ENCODE data around the gene ZBED2.

The ZBED2 gene

DNA sequence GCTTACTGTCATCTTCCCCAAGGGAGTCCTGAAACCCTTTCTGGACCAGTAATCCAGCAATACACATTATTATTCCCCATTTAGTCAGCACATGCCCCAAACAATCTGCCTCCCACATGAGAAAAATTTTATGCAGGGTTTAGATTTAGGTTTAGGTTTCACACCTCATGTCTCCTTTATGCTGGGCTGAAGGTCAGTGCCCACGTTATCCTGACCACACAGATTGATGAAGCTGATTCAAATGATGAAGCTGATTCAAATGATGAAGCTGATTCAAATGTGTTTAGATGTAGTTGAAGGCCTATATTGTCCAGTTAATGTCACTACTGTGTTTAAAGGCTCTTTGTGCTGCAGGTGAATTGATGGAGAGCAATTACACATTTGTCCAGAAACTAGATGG lies 18.1 kb upstream of the ZBED2 start:
- no peak overlapping the region for H3K27ac ChIP-seq
- DNase-seq (ENCODE audit: low spot score) = no peak
- ChIA-PET POLR2A (ENCODE audit: low non-redundant PET) (no interaction called here), CTCF (interaction anchor here (1.0 kb wide), 1 partner anchor 102 kb away, joined by 3 read pairs; no protein-coding TSS in a partner anchor)
- TF ChIP-seq, protein P1, sequence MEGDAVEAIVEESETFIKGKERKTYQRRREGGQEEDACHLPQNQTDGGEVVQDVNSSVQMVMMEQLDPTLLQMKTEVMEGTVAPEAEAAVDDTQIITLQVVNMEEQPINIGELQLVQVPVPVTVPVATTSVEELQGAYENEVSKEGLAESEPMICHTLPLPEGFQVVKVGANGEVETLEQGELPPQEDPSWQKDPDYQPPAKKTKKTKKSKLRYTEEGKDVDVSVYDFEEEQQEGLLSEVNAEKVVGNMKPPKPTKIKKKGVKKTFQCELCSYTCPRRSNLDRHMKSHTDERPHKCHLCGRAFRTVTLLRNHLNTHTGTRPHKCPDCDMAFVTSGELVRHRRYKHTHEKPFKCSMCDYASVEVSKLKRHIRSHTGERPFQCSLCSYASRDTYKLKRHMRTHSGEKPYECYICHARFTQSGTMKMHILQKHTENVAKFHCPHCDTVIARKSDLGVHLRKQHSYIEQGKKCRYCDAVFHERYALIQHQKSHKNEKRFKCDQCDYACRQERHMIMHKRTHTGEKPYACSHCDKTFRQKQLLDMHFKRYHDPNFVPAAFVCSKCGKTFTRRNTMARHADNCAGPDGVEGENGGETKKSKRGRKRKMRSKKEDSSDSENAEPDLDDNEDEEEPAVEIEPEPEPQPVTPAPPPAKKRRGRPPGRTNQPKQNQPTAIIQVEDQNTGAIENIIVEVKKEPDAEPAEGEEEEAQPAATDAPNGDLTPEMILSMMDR (conservative IDR thresholded peaks at IDR 0.05; ENCODE audit: low read depth) = no peak

- POLR2A ChIA-PET (ENCODE audit: low non-redundant PET) = no interaction called here
- TF ChIP-seq, protein P1 (conservative IDR thresholded peaks at IDR 0.05; ENCODE audit: low read depth) = no peak
- CTCF ChIA-PET = interaction anchor here (0.8 to 1.7 kb wide), 2 partner anchors 32 to 106 kb away, joined by 3 to 4 read pairs; no protein-coding TSS in a partner anchor
- H3K27ac ChIP-seq = peak overlapping the region; percentile 81
- peak; percentile 75 for DNase-seq (ENCODE audit: low spot score)
Measured at GRCh38 chr3:111610612-111611054, 15.5 kb upstream of the ZBED2 start.

DNA sequence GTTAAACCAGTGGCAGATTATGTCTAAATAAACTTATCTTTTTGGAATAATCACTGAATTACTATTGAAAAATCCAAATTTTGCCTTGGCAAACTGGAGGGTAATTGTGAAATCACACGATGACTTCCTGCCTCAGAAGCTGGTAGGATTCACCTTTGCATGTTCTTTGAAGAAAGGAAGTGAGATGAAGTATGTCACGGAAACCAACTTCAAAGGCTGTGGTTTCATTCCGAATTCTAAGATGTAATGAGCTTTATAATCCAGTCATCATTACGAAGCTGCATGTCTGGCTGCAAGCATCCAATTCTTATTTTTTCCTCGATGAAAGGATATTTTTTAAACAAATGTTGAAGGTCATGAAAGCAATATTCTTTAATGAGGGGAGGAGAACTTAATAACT lies 15.0 kb upstream of the ZBED2 start:
- H3K27ac ChIP-seq = peak overlapping the region; percentile 81
- CTCF ChIA-PET = interaction anchor here (0.8 to 1.7 kb wide), 2 partner anchors 32 to 106 kb away, joined by 3 to 4 read pairs; no protein-coding TSS in a partner anchor
- DNase-seq (ENCODE audit: low spot score) = no peak
- POLR2A ChIA-PET (ENCODE audit: low non-redundant PET) = no interaction called here
- TF ChIP-seq, protein P1 (conservative IDR thresholded peaks at IDR 0.05; ENCODE audit: low read depth) = no peak

DNA sequence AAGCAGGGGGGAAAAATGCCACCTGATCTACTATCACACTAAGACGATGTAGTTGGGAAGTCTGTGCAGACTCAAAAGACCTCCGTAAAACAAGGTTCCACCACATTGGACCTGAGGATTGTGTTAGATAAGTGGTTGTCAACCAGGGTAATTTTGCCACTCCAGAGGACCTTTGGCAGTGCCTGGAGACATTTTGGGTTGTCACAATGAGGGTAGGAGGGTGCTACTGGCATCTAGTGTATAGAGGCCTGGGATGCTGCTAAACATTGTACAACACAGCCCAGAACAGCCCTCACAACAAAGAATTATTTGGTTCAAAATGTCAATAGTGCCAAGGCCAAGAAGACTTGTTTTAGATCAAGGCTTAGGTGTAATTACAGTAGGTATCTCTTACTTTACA lies 14.6 kb upstream of the ZBED2 start:
- ChIA-PET CTCF (interaction anchor here (0.8 to 1.7 kb wide), 2 partner anchors 31 to 107 kb away, joined by 3 to 4 read pairs; no protein-coding TSS in a partner anchor), POLR2A (ENCODE audit: low non-redundant PET) (no interaction called here)
- H3K27ac ChIP-seq = peak overlapping the region; percentile 41; the same call in 1 of the 2 replicates
- no peak for DNase-seq (ENCODE audit: low spot score)
- TF ChIP-seq, protein P1 (conservative IDR thresholded peaks at IDR 0.05; ENCODE audit: low read depth) = no peak

DNA sequence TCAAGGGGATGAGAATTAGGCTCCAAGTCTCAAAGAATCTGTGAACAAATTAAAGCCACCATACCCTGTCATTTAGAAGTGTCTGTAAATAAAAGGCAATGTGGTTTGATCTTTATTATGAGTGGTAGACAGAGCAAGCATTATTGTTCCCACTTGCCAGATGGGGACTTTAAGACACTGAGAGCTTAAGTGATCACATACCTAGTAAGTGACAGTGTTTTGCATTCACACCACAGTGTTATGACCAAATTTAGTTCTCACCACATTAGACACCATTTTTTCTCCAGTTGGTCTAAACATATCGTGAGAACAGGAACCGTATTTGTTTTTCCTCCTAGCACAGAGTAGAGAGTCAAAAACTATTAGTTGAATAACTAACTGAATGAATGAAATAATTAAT lies 13.2 kb upstream of the ZBED2 start:
- H3K27ac ChIP-seq = no peak overlapping the region
- DNase-seq (ENCODE audit: low spot score) = no peak
- POLR2A ChIA-PET (ENCODE audit: low non-redundant PET) = no interaction called here
- TF ChIP-seq, protein P1 (conservative IDR thresholded peaks at IDR 0.05; ENCODE audit: low read depth) = no peak
- CTCF ChIA-PET = no interaction called here

DNA sequence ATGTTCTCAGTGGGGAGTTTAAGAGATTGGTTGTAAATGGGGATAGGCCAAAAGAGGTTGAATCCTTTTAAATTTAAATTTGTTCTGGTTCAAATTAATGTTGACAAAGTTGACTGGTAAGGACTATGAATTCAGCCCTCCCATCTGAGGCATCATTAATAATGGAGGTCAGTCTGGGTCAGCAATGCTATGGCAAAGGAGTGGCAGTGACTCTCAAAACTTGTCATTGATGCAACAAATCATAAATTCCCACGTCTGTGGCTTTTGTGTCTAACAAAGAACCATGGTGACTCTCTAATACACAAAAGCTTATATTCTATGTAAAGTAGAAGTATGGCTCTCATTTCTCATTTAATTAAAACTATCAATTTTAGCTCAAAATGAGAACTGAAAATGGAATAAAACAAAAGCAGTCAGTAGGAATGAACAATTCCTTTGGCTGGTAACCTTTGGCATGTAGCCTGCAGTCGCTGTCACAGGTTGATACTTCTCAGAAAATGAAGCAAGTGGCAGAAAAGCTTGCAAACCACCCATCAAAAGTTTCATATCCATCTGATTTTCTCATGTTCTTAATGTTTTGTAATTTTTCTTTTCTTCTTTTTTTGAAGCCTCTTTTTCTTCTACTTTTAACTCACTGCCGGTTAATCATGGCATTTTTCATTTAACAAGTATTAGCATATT lies 12.2 kb upstream of the ZBED2 start:
- H3K27ac ChIP-seq = no peak overlapping the region
- ChIA-PET POLR2A (ENCODE audit: low non-redundant PET) (no interaction called here), CTCF (no interaction called here)
- TF ChIP-seq, protein P1 (conservative IDR thresholded peaks at IDR 0.05; ENCODE audit: low read depth) = no peak
- DNase-seq (ENCODE audit: low spot score) = no peak

All from RWPE1 (cell line).